Lung (tissue), 12 donors: Measurements from ENCODE around the gene PAH. TPM values are rescaled to one million over a fixed set of nuclear protein-coding genes. Genes with fewer than 3 reads are reported as not detected.

Experiments
- ATAC-seq: fragments of 200-7000 bp; cut with Tn5 transposase; one replicate; pipeline ENCODE4 v1.9.1; 2020; ENCODE audit warnings: moderate number of reproducible peaks; ENCODE audit not compliant: insufficient read depth, low FRiP score
- DNase-seq, 3 donors: peaks; one replicate each; pipeline ENCODE4 v3.0.0-alpha.2; 2013 to 2017
- H3K27ac ChIP-seq, 2 donors: one replicate each; pipeline ENCODE4 v1.5.1; 2013; ENCODE audit warnings: mild to moderate bottlenecking in 2 of 2, moderate library complexity in 2 of 2, control low read depth in 1 of 2, inconsistent platforms in 1 of 2, low read depth in 1 of 2, low read length in 1 of 2
- H3K27me3 ChIP-seq, 3 donors: one replicate each; pipeline ENCODE4 v1.5.1; 2013; ENCODE audit warnings: low read length in 2 of 3; ENCODE audit not compliant: control insufficient read depth in 3 of 3, insufficient read depth in 3 of 3
- H3K36me3 ChIP-seq, 4 donors: one replicate each; pipeline ENCODE4 v1.5.1; 2013; ENCODE audit warnings: low read length in 4 of 4, mild to moderate bottlenecking in 1 of 4, moderate library complexity in 1 of 4; ENCODE audit not compliant: control insufficient read depth in 4 of 4, insufficient read depth in 4 of 4
- H3K4me1 ChIP-seq, 5 donors: one replicate each; pipeline ENCODE4 v1.5.1; 2013; ENCODE audit warnings: low read length in 5 of 5, mild to moderate bottlenecking in 2 of 5, moderate library complexity in 1 of 5; ENCODE audit not compliant: control insufficient read depth in 5 of 5, insufficient read depth in 5 of 5
- H3K4me3 ChIP-seq: one replicate; pipeline ENCODE4 v1.5.1; 2013; ENCODE audit warnings: mild to moderate bottlenecking, control low read depth, moderate library complexity
- H3K9ac ChIP-seq, 2 donors: one replicate each; pipeline ENCODE4 v1.5.1; 2013; ENCODE audit warnings: low read length in 2 of 2, control low read depth in 1 of 2; ENCODE audit not compliant: insufficient read depth in 1 of 2
- H3K9me3 ChIP-seq, 4 donors: one replicate each; pipeline ENCODE4 v1.5.1; 2013; ENCODE audit warnings: low read length in 3 of 4, mild to moderate bottlenecking in 1 of 4, moderate library complexity in 1 of 4; ENCODE audit not compliant: control insufficient read depth in 4 of 4, insufficient read depth in 3 of 4
- CTCF ChIP-seq: IDR thresholded peaks from 2 replicates; pipeline ENCODE4 v1.5.1; 2012; ENCODE audit warnings: mild to moderate bottlenecking; ENCODE audit errors: control extremely low read depth, extremely low read depth
- WGBS, 2 donors: extraction: QIAGEN DNeasy Blood & Tissue Kit; methylation state at CpG; one replicate each; pipeline ENCODE4 v1.1.7; 2013; 5-methylcytosine and 5-hydroxymethylcytosine counted together
- polyA plus RNA-seq, 2 donors: library from polyadenylated mRNA; stranded (reverse); fragments of 200-250 nt; gene quantifications; one replicate each; pipeline ENCODE4 v1.2.1, GENCODE V29; 2013
- total RNA-seq, 2 donors: library from RNA; depleted of rRNA in 1 of 2; stranded (reverse); fragments of >200 nt in 1 of 2; gene quantifications; one replicate each; pipeline ENCODE4 v1.2.1, GENCODE V29; 2014 to 2021
- donor health status: control.
- donor health status: control.
- donor health status: Bipolar disorder and iron deficiency.
- donor health status: healthy.
- donor health status: DM: yes; HTN: yes; CAD: no.

PAH gene
- total and polyA plus RNA-seq, 4 donors, result 0.06 to 0.64 (median 0.57) TPM; not detected in 1

- Histone ChIP-seq H3K27me3 (no peaks in the 10 kb centered on the region), H3K4me1 (no peaks in the 10 kb centered on the region), H3K9me3 (peaks cover 0 to 2% (median 0%) of the 10 kb centered on the region in 4 donors), H3K36me3 (no peaks in the 10 kb centered on the region), H3K9ac (no peak overlapping the region), H3K4me3 (no peak overlapping the region), H3K27ac (no peak overlapping the region)
- ATAC-seq, result no peak
- DNase-seq, result no peak
- WGBS, 2 donors, result 37% methylated on average over 3 of the region's 3 CpGs
- TF ChIP-seq CTCF, result no peak
These were observed 110.9 kb downstream of the PAH start for GRCh38 chr12:102806110-102806509.

DNA sequence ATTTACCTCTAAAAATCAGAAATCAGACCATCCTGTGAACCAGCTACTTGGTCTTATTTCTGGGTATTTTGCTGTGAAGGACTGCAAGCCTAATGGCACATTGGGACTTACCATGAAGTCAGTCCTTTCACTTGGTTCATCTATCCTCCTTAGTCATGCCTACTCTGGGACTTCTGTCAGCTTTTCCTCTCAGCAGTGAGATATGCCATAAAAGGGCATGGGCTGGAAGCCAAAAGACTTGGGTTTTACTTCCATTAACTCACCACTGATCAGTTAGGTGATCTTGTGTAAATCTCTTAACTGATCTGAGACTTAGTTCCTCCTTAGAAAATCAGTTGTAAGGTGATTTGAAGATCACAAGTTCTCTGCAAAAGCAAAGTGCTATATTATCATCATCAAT is 116.5 kb downstream of the PAH start:
- no peak overlapping the region for H3K27ac ChIP-seq
- no peak for DNase-seq
- H3K9me3 ChIP-seq, result peaks cover 0 to 2% (median 0%) of the 10 kb centered on the region in 4 donors
- no peaks in the 10 kb centered on the region for H3K36me3 ChIP-seq
- no peaks in the 10 kb centered on the region for H3K27me3 ChIP-seq
- H3K4me3 ChIP-seq, result no peak overlapping the region
- TF ChIP-seq CTCF, result no peak
- H3K9ac ChIP-seq, result no peak overlapping the region
- H3K4me1 ChIP-seq, result no peaks in the 10 kb centered on the region
- ATAC-seq, result no peak

- Histone ChIP-seq H3K27me3 (no peaks in the 10 kb centered on the region), H3K27ac (no peak overlapping the region), H3K4me1 (no peaks in the 10 kb centered on the region), H3K4me3 (no peak overlapping the region), H3K9ac (no peak overlapping the region), H3K9me3 (peaks cover 0 to 2% (median 0%) of the 10 kb centered on the region in 4 donors), H3K36me3 (no peaks in the 10 kb centered on the region)
- no peak for DNase-seq
- no peak for TF ChIP-seq CTCF
- WGBS, 2 donors, result 76 to 81% methylated on average over 9 of the region's 9 CpGs
- ATAC-seq, result no peak
These were observed 117.8 kb downstream of the PAH start for GRCh38 chr12:102799229-102799628.

DNA sequence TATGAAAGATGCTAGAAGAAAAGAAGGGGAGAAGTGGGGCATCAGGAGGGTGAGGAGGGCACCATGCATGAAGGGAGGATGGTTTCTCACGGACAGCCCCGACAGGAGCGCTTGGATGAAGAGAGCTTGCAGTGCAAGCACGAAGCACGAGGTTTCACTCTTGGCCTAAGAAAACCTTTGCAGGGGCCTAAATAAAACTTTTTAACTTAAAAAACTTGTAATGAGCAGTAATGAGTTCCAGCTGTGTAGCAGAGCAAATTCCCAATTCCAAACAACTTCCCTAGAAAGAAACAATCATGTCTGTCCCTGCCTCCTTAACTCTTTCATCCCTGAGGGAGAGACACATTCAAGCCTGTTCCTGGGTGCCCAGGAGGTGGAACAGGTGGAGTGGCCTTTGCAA is 119.5 kb downstream of the PAH start:
- ATAC-seq (no peak), DNase-seq (peak in 2 of 3 donors; percentile 16 to 26)
- no peaks in the 10 kb centered on the region for H3K9me3 ChIP-seq
- no peak overlapping the region for H3K4me3 ChIP-seq
- H3K36me3 ChIP-seq, result no peaks in the 10 kb centered on the region
- no peaks in the 10 kb centered on the region for H3K27me3 ChIP-seq
- no peak for TF ChIP-seq CTCF
- H3K9ac ChIP-seq, result no peak overlapping the region
- WGBS, 2 donors, result 73 to 76% methylated on average over 5 of the region's 5 CpGs
- no peaks in the 10 kb centered on the region for H3K4me1 ChIP-seq
- H3K27ac ChIP-seq, result no peak overlapping the region
